ENCODE data around the gene HTT-AS. TPM values are rescaled to one million over a fixed set of nuclear protein-coding genes. Genes with fewer than 3 reads are reported as not detected.

Gene HTT-AS
- total and polyA plus RNA-seq, 2 experiments from 2014 or later, result not detected

DNA sequence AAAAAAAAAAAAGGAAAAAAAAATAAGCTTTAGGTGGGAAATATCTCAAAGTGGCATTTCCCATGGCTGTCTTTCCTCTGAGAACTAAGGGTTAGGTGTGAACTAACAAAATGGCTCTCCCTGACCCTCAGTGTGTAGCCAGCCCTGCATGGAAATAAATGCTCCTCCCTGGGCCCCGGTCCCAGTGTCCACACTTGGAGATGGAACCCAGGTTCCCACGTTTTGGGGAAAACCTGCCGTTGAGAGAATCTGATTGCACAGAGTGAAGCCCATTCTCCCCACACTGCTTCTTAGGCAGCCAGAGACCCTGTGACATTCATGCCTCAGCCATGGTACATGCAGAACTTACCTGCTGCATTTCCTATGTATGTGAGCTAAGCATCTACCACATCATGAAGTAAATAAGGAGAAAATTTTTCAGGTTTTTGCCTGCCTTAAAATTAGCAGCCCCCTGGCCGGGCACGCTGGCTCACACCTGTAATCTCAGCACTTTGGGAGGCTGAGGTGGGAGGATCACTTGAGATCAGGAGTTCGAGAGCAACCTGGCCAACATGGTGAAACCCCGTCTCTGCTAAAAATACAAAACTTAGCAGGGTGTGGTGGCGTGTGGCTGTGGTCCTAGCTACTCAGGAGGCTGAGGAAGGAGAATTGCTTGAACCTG, 34.5 kb downstream of the HTT-AS start:
- Histone ChIP-seq H3F3A (ENCODE audit: insufficient read depth) (no peaks in the 10 kb centered on the region), H3K9me2 (ENCODE audit: insufficient read depth) (no peaks in the 10 kb centered on the region), H3K4me3 (no peak overlapping the region), H3K4me2 (ENCODE audit: unreplicated experiment) (no peak overlapping the region), H4K20me1 (ENCODE audit: insufficient read depth) (no peaks in the 10 kb centered on the region), H2AFZ (no peak overlapping the region), H3K4me1 (ENCODE audit: insufficient read depth) (peaks cover 10% of the 10 kb centered on the region; the same call in 1 of the 2 replicates), H3K9me3 (ENCODE audit: low read depth) (no peaks in the 10 kb centered on the region), H3K36me3 (ENCODE audit: low read depth) (no peaks in the 10 kb centered on the region), H3K27me3 (replicated peaks; ENCODE audit: insufficient read depth) (no peaks in the 10 kb centered on the region), H3K27ac (no peak overlapping the region), H3K9ac (no peak overlapping the region), H3K79me2 (ENCODE audit: insufficient read depth) (no peaks in the 10 kb centered on the region)
- no peak for DNase-seq
- 76 to 77% methylated on average over 8 of the region's 8 CpGs for WGBS, 2 experiments (ENCODE audit: low coverage in 1 of 2, low lambda C conversion rate in 2 of 2, missing lambda C conversion rate in 2 of 2)
- in situ Hi-C loops (cut with MboI), result no loop called here
- TF ChIP-seq EZH2 (IDR thresholded peaks at IDR 0.05; ENCODE audit: insufficient read depth, poor library complexity, severe bottlenecking) (no peak), EZH2phosphoT487 (IDR thresholded peaks at IDR 0.05; ENCODE audit: insufficient read depth, low read depth) (no peak)

GRCh38 chr4:3037957-3038461, 36.3 kb downstream of the HTT-AS start:
- H3K9me2 ChIP-seq (ENCODE audit: insufficient read depth), result no peaks in the 10 kb centered on the region
- no peaks in the 10 kb centered on the region for H3F3A ChIP-seq (ENCODE audit: insufficient read depth)
- no peaks in the 10 kb centered on the region for H3K27me3 ChIP-seq (replicated peaks; ENCODE audit: insufficient read depth)
- no peaks in the 10 kb centered on the region for H3K36me3 ChIP-seq (ENCODE audit: low read depth)
- TF ChIP-seq EZH2 (IDR thresholded peaks at IDR 0.05; ENCODE audit: insufficient read depth, poor library complexity, severe bottlenecking) (no peak), EZH2phosphoT487 (IDR thresholded peaks at IDR 0.05; ENCODE audit: insufficient read depth, low read depth) (no peak)
- peak overlapping the region; percentile 73 for H3K4me2 ChIP-seq (ENCODE audit: unreplicated experiment)
- H3K9ac ChIP-seq, result no peak overlapping the region; the same call in 1 of the 2 replicates
- H2AFZ ChIP-seq, result peak overlapping the region; percentile 65
- 20 to 28% methylated on average over 6 of the region's 6 CpGs for WGBS, 2 experiments (ENCODE audit: low coverage in 1 of 2, low lambda C conversion rate in 2 of 2, missing lambda C conversion rate in 2 of 2)
- DNase-seq, result peak; percentile 31
- no peaks in the 10 kb centered on the region for H4K20me1 ChIP-seq (ENCODE audit: insufficient read depth)
- H3K9me3 ChIP-seq (ENCODE audit: low read depth), result no peaks in the 10 kb centered on the region
- no peaks in the 10 kb centered on the region for H3K79me2 ChIP-seq (ENCODE audit: insufficient read depth)
- peaks cover 10% of the 10 kb centered on the region; the same call in 1 of the 2 replicates for H3K4me1 ChIP-seq (ENCODE audit: insufficient read depth)
- in situ Hi-C loops (cut with MboI), result no loop called here
- peak overlapping the region; percentile 55 for H3K4me3 ChIP-seq
- no peak overlapping the region for H3K27ac ChIP-seq

DNA sequence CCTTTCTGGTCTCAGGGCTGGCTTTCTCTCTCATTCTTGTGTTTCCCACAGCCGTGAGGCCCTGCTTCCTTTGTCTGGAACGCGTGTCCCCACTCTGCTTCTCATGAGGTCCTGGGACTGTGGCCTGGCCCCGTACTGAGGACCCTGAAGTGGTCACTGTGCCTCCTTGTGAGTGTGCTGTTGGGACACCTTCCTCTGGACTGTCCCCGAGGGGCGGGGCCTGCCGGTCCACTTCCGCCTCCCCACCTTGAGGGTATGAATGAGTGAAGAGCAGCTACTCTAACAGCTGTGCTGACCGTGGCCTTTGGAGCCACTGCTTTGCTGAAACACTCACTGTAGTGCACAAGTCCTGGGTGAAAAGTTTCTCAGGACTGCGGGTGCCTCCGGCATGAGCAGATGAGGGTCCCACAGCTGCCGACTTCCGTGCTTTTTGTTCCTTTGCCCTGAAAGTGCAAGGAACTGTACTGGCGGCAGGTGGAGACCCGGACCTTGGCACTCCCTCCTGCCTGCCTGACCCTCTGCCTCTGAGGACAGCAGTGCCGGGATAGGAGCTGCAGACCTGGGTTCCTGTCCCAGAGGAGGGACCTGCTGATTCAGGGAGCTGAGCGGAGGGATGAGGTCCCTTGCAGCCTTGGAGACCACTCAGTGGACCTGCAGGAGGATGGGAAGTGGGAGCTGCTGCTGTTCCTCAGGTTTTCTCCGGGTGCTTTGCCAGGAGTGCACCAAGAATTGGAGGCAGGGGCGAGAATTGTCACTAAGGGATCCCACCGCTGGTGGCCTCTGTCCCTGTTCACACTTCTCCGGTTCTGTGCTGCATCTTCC, 38.0 kb downstream of the HTT-AS start:
- Histone ChIP-seq H3K4me1 (ENCODE audit: insufficient read depth) (peaks cover 10% of the 10 kb centered on the region; the same call in 1 of the 2 replicates), H3K27me3 (replicated peaks; ENCODE audit: insufficient read depth) (no peaks in the 10 kb centered on the region), H4K20me1 (ENCODE audit: insufficient read depth) (no peaks in the 10 kb centered on the region), H2AFZ (no peak overlapping the region), H3K79me2 (ENCODE audit: insufficient read depth) (no peaks in the 10 kb centered on the region), H3K36me3 (ENCODE audit: low read depth) (no peaks in the 10 kb centered on the region), H3F3A (ENCODE audit: insufficient read depth) (no peaks in the 10 kb centered on the region), H3K9me2 (ENCODE audit: insufficient read depth) (no peaks in the 10 kb centered on the region), H3K4me3 (no peak overlapping the region), H3K27ac (no peak overlapping the region), H3K9ac (no peak overlapping the region), H3K9me3 (ENCODE audit: low read depth) (no peaks in the 10 kb centered on the region), H3K4me2 (ENCODE audit: unreplicated experiment) (no peak overlapping the region)
- in situ Hi-C loops (cut with MboI), result no loop called here
- WGBS, 2 experiments (ENCODE audit: low coverage in 1 of 2, low lambda C conversion rate in 2 of 2, missing lambda C conversion rate in 2 of 2), result 81 to 82% methylated on average over 21 of the region's 21 CpGs
- no peak for DNase-seq
- no peak for TF ChIP-seq EZH2phosphoT487 (IDR thresholded peaks at IDR 0.05; ENCODE audit: insufficient read depth, low read depth)
- TF ChIP-seq EZH2 (IDR thresholded peaks at IDR 0.05; ENCODE audit: insufficient read depth, poor library complexity, severe bottlenecking), result no peak

GRCh38 chr4:3035674-3036073, 38.7 kb downstream of the HTT-AS start:
- WGBS, 2 experiments (ENCODE audit: low coverage in 1 of 2, low lambda C conversion rate in 2 of 2, missing lambda C conversion rate in 2 of 2), result 69 to 72% methylated on average over 6 of the region's 6 CpGs
- H3K79me2 ChIP-seq (ENCODE audit: insufficient read depth), result no peaks in the 10 kb centered on the region
- no peaks in the 10 kb centered on the region for H3K36me3 ChIP-seq (ENCODE audit: low read depth)
- H2AFZ ChIP-seq, result no peak overlapping the region
- in situ Hi-C loops (cut with MboI), result no loop called here
- H3K4me1 ChIP-seq (ENCODE audit: insufficient read depth), result peaks cover 10% of the 10 kb centered on the region; the same call in 1 of the 2 replicates
- H3K9me2 ChIP-seq (ENCODE audit: insufficient read depth), result no peaks in the 10 kb centered on the region
- no peaks in the 10 kb centered on the region for H3K9me3 ChIP-seq (ENCODE audit: low read depth)
- no peaks in the 10 kb centered on the region for H3K27me3 ChIP-seq (replicated peaks; ENCODE audit: insufficient read depth)
- no peaks in the 10 kb centered on the region for H4K20me1 ChIP-seq (ENCODE audit: insufficient read depth)
- no peak overlapping the region for H3K27ac ChIP-seq
- no peaks in the 10 kb centered on the region for H3F3A ChIP-seq (ENCODE audit: insufficient read depth)
- H3K4me3 ChIP-seq, result no peak overlapping the region
- H3K9ac ChIP-seq, result no peak overlapping the region
- H3K4me2 ChIP-seq (ENCODE audit: unreplicated experiment), result no peak overlapping the region
- no peak for TF ChIP-seq EZH2phosphoT487 (IDR thresholded peaks at IDR 0.05; ENCODE audit: insufficient read depth, low read depth)
- TF ChIP-seq EZH2 (IDR thresholded peaks at IDR 0.05; ENCODE audit: insufficient read depth, poor library complexity, severe bottlenecking), result no peak
- DNase-seq, result no peak
